Keratinocyte (primary cell): ENCODE measurements around the gene USP31.

Experiments used
- EZH2 ChIP-seq: IDR thresholded peaks from one replicate; pipeline ENCODE4 v1.6.1; 2012; ENCODE audit warnings: inconsistent platforms, mild to moderate bottlenecking, low read length, moderate library complexity
- TF ChIP-seq, protein P1 (sequence below), 3 experiments: IDR thresholded peaks in 1 of 3; conservative IDR thresholded peaks in 1 of 3; optimal IDR thresholded peaks in 1 of 3; 2 replicates in 2 of 3; 3 replicates in 1 of 3; pipeline versions ENCODE3 to v1.5.1; 2011; ENCODE audit warnings: low read length in 3 of 3, mild to moderate bottlenecking in 3 of 3, moderate library complexity in 2 of 3, control low read depth in 1 of 3, inconsistent platforms in 1 of 3; ENCODE audit not compliant: insufficient read depth in 2 of 3; ENCODE audit errors: extremely low read depth in 1 of 3

DNA sequence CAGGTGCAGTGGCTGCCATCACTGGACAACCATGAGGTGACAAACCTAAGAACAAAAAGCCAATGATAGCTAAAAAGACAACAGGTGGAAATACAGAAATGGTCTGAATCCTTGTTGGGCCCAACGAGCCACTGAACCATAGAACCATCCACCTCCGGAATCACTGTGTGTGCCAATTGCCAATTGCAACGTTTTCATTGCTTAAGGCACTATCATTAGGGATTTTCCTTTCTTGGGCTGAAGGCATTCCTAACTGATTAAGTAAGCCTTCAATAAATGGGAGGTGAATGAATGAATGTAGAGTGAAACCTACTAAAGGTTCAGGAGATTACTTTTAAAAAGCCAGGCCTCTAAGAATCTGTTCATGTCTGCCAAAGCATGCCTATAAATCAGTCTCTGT lies 3.6 kb downstream of the USP31 start:
- no peak for TF ChIP-seq EZH2
- TF ChIP-seq, protein P1, sequence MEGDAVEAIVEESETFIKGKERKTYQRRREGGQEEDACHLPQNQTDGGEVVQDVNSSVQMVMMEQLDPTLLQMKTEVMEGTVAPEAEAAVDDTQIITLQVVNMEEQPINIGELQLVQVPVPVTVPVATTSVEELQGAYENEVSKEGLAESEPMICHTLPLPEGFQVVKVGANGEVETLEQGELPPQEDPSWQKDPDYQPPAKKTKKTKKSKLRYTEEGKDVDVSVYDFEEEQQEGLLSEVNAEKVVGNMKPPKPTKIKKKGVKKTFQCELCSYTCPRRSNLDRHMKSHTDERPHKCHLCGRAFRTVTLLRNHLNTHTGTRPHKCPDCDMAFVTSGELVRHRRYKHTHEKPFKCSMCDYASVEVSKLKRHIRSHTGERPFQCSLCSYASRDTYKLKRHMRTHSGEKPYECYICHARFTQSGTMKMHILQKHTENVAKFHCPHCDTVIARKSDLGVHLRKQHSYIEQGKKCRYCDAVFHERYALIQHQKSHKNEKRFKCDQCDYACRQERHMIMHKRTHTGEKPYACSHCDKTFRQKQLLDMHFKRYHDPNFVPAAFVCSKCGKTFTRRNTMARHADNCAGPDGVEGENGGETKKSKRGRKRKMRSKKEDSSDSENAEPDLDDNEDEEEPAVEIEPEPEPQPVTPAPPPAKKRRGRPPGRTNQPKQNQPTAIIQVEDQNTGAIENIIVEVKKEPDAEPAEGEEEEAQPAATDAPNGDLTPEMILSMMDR (optimal IDR thresholded peaks at IDR 0.05 in 1 of 3, IDR thresholded peaks at IDR 0.05 in 1 of 3, conservative IDR thresholded peaks at IDR 0.05 in 1 of 3; ENCODE audit: extremely low read depth in 1 of 3, insufficient read depth in 2 of 3, low read length in 3 of 3) = no peak
